Mucosa of stomach (tissue), 1 donor: ENCODE results near the gene SRM.
"Not testable (repeated sequence)": the region's sequence is repeated elsewhere in the genome, so short reads cannot be mapped to it uniquely, and the experiment has no call there.

Experiments
- H3K27me3 ChIP-seq: one replicate; pipeline ENCODE4 v1.7.0; 2013; ENCODE audit warnings: mild to moderate bottlenecking, low read length; ENCODE audit not compliant: control insufficient read depth, insufficient read depth
- H3K36me3 ChIP-seq: one replicate; pipeline ENCODE4 v1.7.0; 2013; ENCODE audit warnings: low read length; ENCODE audit not compliant: control insufficient read depth, insufficient read depth
- H3K4me1 ChIP-seq: one replicate; pipeline ENCODE4 v1.7.0; 2013; ENCODE audit warnings: mild to moderate bottlenecking, low read length; ENCODE audit not compliant: control insufficient read depth, insufficient read depth
- H3K4me3 ChIP-seq: one replicate; pipeline ENCODE4 v1.7.0; 2013; ENCODE audit warnings: low read length
- H3K9ac ChIP-seq: one replicate; pipeline ENCODE4 v1.7.0; 2013; ENCODE audit warnings: mild to moderate bottlenecking, low read length, moderate library complexity
- H3K9me3 ChIP-seq: one replicate; pipeline ENCODE4 v1.7.0; 2013; ENCODE audit warnings: mild to moderate bottlenecking, low read length, moderate library complexity; ENCODE audit not compliant: control insufficient read depth
- donor health status: Pancreatic carcinoma.

Gene SRM

DNA sequence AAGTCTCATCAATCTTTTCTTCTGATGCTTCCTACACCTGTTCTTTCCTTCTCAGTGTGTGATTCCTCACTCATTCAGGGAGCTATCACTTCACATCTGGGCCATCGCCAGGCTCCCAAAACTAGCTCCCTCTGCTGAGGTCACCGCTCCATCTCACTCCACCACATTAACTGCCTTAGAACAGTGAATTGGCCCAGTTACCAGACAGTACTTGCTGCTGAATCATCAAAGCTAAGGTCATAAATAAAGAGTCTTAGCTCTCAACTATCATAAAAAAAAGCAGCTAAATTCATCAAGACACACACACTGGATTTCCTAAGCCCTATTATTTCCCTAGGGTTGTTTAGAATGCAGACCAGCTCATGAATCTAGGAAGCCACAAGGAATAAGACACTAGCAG, 18.8 kb upstream of the SRM start:
- no peaks in the 10 kb centered on the region for H3K27me3 ChIP-seq
- no peaks in the 10 kb centered on the region for H3K4me1 ChIP-seq
- H3K36me3 ChIP-seq: peaks cover 10% of the 10 kb centered on the region
- H3K9ac ChIP-seq: no peak overlapping the region
- H3K4me3 ChIP-seq: no peak overlapping the region
- no peaks in the 10 kb centered on the region for H3K9me3 ChIP-seq

DNA sequence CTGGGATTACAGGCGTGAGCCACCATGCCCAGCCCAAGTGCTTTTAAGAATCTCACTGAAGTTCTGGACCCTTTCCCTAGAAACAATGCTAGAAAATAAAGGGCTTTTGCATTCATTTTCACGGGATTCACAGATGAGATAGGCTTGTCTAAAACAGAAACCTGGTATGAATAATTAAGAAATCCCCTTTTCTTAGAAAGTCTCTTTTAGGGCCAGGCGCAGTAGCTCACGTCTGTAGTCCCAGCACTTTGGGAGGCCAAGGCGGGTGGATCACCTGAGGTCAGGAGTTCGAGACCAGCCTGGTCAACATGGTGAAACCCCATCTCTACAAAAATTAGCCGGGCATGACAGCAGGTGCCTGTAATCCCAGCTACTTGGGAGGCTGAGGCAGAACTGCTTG, 13.6 kb upstream of the SRM start:
- H3K4me3 ChIP-seq, H3K27me3 ChIP-seq, H3K4me1 ChIP-seq, H3K9me3 ChIP-seq, H3K9ac ChIP-seq: not testable (repeated sequence)
- H3K36me3 ChIP-seq: peaks cover 18% of the 10 kb centered on the region

DNA sequence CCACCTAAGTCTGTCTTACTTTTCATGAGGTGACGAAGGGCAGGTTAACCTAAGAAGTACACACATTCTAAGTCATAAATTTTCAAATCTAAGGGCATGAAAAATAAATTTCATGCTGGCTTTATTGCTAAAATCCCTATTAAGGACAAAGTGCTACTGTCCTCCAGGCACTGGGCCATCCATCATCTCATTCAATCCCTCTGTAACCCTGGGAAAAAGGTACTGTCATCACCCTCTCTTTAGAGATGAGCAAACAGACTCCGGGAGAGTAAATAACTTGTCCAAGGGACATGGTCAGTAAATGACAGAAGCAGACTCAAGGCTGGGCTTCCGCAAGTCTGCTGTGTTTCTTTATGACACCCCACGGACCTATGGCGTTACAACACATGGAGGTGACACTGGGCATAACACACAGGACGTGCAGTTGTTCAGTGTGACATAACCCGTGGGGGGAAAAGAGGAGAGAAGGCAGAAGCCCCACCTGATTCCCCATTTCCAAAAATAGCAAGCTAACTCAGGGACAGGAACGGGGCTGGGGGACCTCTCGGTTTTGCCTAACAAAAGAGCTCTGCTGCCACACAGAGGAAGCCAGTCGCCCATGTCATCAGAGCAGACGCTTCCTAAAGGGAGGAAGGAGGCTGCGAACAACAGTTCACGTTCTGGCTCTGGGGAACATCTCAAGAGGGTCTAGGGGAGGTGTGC, 12.5 kb upstream of the SRM start:
- Histone ChIP-seq H3K36me3 (peaks cover 25% of the 10 kb centered on the region), H3K4me3 (no peak overlapping the region), H3K9me3 (no peaks in the 10 kb centered on the region), H3K9ac (no peak overlapping the region), H3K27me3 (no peaks in the 10 kb centered on the region), H3K4me1 (no peaks in the 10 kb centered on the region)

DNA sequence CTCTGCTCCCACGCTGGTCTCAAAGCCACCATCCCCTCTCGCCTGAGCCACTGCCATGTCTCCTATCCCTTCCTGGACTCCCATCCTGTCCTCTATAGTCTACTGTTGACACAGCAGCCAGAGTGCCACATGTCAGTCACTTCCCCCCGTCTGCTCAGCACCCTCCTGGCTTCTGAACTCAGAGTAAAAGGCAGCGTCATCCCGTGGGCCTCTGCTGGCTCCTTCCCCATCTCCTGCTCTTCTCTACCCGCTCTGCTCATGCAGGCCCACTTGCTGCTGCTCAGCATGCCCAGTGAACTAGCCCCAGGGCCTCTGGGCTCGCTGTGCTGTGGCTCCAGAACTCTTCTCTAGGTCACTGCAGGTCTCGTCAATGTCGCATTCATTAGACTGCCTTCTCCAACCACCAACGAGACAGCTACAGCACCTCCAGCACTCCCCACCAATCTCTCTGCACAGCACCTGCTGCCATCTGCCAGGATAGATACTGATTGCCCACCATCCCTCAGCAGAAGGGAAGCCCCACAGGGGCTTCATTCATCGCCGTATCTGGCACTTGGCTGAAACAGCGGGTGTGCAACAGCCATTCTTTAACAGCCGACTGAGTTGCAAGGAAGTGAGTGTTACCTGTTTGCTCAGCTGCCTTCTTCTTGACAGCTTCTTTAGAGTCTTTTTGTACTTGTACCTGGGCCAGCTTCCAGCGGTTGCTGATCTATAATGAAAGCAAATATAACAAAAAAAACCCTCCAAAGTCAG, 11.8 kb upstream of the SRM start:
- no peak overlapping the region for H3K4me3 ChIP-seq
- H3K9ac ChIP-seq: no peak overlapping the region
- H3K4me1 ChIP-seq: no peaks in the 10 kb centered on the region
- H3K36me3 ChIP-seq: peaks cover 24% of the 10 kb centered on the region
- no peaks in the 10 kb centered on the region for H3K27me3 ChIP-seq
- no peaks in the 10 kb centered on the region for H3K9me3 ChIP-seq

DNA sequence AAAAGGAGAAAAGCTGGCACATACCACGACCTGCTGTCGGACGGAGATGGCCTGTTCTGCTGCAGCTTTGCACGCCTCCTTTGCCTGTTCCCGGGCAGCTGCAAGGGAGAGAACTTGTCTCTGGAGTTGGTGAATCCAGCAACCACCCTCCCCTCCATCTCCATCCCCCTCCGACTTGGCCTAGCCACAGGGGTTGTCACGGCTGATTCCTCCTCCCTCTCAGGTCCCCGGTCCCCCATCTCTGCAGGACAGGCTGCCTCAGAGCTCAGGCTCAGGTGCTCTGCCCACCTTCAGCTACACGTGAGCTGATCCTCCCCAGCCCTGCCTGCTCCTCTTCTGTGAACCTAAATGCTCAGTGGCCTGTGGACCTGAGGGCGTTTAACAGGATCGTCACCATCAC, 11.1 kb upstream of the SRM start:
- Histone ChIP-seq H3K4me1 (no peaks in the 10 kb centered on the region), H3K9ac (no peak overlapping the region), H3K9me3 (no peaks in the 10 kb centered on the region), H3K27me3 (no peaks in the 10 kb centered on the region), H3K36me3 (peaks cover 19% of the 10 kb centered on the region), H3K4me3 (no peak overlapping the region)

DNA sequence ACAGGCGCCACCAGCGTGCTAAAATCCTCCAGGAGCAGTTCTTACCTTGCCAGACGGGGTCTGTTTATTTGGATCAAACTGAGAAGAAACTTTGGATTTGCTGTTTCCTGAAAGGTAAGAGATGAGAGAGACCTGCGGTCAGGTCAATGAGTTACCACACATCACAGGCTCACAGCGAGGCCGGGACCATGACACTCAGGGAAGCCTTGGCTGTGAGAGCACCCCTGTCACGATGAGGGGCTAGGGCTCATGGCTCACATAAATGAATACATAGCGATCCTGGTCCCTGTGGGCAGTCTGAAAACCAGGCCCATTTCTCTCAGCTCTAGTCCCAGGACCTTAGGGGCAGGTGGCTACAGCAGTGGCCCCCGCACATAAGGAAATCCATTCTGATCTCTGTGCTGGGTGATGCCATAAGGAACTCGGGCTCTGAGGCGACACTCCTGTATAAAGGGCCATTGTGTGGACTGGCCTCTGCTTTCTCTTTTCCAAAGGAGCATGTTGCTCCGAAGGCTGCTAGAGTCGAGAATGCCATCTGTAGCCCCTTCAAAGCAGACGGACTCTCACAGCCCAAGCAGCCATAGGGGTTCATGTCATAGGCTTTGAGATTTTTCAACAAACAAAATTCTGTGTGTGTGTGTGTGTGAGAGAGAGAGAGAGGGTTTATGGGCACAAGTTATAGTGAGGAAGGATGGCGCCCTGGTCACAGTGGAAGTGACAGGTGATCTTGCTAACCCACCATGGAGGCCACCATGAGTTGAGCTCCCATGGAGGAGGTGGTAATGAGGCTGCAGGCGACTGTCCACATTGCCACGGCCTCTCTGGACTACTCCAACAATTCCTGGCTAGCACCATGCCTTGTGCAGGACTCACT, 9.0 kb upstream of the SRM start:
- Histone ChIP-seq H3K4me1 (no peaks in the 10 kb centered on the region), H3K9ac (no peak overlapping the region), H3K36me3 (peaks cover 19% of the 10 kb centered on the region), H3K27me3 (no peaks in the 10 kb centered on the region), H3K4me3 (no peak overlapping the region), H3K9me3 (no peaks in the 10 kb centered on the region)

DNA sequence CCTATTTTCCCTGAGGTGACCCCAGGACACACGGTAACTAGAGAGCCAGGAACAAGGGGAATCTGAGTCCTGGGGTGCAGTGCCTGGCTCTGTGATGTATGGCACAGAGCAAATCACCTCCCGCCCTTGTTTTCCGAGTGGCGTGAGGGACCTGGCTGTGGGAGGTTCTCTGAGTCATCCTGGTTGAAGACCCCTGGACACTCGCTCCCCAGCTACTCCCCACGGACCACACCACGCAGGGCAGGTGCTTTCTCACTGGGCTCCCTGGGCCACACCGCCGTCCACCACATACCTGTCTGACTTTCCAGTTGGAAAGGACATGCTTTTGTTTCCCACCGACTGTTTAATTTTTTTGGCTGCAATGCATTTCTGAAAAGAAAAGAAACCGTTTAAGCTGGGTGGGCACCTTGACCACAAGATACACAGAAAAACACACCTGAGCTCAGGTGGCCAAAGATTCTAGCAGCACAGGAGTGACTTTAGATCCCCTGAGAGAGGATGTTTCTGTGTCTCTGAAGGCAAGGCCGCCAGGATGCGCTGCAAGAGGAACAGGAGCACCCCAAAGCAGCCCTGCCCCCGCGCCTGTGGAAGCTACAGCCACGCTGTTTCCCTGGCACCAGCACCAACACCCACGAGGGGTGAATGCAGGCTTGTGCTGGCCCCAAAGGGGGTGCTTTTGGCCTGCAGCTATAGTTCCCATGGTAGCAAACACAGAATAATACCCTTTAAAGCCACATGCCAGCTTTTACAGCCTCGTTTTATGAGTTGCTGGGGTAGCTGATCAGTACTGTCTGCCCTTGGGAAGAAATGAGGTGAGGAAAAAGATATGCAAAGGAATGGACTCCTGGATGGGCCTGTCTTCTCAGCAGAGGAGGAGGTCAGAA, 8.1 kb upstream of the SRM start:
- H3K9ac ChIP-seq: no peak overlapping the region
- H3K27me3 ChIP-seq: no peaks in the 10 kb centered on the region
- no peaks in the 10 kb centered on the region for H3K9me3 ChIP-seq
- H3K4me3 ChIP-seq: no peak overlapping the region
- peaks cover 19% of the 10 kb centered on the region for H3K36me3 ChIP-seq
- H3K4me1 ChIP-seq: no peaks in the 10 kb centered on the region

DNA sequence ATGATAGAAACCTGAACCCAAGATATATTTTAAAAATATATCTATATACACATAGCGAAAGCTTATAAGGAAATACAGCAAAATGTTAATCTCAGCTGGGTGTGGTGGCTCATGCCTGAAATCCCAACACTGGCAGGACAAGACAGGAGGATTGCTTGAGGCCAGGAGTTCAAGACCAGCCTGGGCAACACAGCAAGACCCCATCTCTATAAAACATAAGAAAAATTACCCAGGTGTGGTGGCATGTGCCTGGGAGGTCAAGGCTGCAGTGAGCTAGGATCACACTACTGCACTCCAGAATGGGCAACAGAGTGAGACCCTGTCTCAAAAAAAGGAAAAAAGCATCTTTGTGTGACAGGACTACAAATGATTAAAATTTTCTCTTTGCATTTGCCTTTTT, 6.0 kb upstream of the SRM start:
- peaks cover 7% of the 10 kb centered on the region for H3K4me1 ChIP-seq
- H3K36me3 ChIP-seq: peaks cover 19% of the 10 kb centered on the region
- no peak overlapping the region for H3K9ac ChIP-seq
- no peaks in the 10 kb centered on the region for H3K9me3 ChIP-seq
- H3K27me3 ChIP-seq: no peaks in the 10 kb centered on the region
- no peak overlapping the region for H3K4me3 ChIP-seq

DNA sequence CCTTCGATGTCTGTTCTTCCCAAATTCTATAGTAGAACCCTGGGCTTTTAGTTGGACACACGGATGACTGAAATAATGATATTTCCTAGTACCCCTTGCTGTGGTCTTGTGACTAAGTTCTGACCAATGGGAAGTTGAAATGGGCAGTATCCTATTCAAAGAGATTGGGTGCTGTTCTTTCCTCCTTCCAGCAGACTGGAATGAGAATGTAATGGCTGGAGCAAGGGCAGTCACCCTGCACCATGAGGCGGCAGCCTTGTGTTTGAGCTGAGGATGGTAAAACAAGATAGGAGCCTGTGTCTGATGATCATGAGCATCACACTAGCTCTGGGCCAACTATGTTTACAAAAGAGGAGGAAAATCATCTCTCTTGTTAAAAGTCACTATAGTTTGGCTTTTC, 5.1 kb upstream of the SRM start:
- Histone ChIP-seq H3K36me3 (peaks cover 19% of the 10 kb centered on the region), H3K27me3 (no peaks in the 10 kb centered on the region), H3K9ac (no peak overlapping the region), H3K4me3 (no peak overlapping the region), H3K4me1 (peaks cover 9% of the 10 kb centered on the region), H3K9me3 (no peaks in the 10 kb centered on the region)

DNA sequence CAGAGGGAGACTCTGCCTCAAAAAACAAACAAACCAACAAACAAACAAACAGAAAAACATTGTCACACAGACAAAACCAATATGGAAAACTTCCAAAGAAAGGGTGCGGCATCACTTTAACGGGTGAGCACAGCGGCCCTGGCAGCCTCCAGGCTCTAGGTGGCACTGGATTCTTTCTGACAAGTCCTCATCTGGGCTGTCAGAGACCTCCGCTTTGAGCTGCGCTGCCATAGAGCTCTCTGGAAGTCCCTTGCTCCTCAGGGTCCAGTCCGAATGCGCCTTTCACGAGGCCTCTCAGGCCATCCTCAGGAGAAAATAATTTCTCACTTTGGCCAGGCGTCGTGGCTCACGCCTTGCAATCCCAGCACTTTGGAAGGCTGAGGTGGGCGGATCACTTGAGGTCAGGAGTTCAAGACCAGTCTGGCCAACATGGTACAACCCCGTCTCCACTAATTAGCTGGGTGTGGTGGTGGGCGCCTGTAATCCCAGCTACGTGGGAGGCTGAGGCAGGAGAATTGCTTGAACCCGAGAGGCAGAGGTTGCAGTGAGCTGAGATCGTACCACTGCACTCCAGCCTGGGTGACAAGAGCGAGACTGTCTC, 4.2 kb upstream of the SRM start:
- Histone ChIP-seq H3K36me3 (peaks cover 12% of the 10 kb centered on the region), H3K4me1 (peaks cover 13% of the 10 kb centered on the region)
- H3K9ac ChIP-seq, H3K4me3 ChIP-seq, H3K27me3 ChIP-seq, H3K9me3 ChIP-seq: not testable (repeated sequence)

DNA sequence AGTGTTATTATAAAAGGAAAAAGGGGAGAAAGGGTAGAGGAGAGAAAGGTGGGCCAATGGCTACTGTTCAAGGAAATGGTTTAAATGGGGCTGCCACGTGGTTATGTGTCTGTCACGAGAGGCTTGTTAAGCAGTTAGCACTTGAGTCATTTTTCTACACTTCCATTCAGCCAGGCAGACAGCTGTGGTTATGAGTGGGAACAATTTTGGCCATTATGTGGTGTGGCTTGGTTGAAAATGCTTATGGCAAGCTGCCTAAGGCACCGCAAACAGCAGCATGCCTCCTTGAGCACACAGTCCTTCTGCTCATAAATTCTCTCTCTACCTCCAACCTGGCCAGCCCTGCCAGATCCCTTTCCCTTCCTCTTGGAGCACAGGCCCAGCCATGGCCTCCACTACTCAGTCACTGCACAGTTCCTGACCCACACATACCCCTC, 3.2 kb upstream of the SRM start:
- H3K36me3 ChIP-seq: peaks cover 2% of the 10 kb centered on the region
- no peaks in the 10 kb centered on the region for H3K27me3 ChIP-seq
- H3K4me3 ChIP-seq: no peak overlapping the region
- no peaks in the 10 kb centered on the region for H3K9me3 ChIP-seq
- no peak overlapping the region for H3K9ac ChIP-seq
- H3K4me1 ChIP-seq: peaks cover 19% of the 10 kb centered on the region
